K562 (cell line): ENCODE measurements around the gene ERP29. TPM values are rescaled to one million over a fixed set of nuclear protein-coding genes. Genes with fewer than 3 reads are reported as not detected.

Source experiments
- ARHGAP35 ChIP-seq: fragments of 450-650 bp; IDR thresholded peaks from 2 replicates; pipeline ENCODE4 v1.6.1; 2018; ENCODE audit not compliant: partially characterized antibody
- ARID3A ChIP-seq: IDR thresholded peaks from 2 replicates; pipeline ENCODE4 v1.6.1; 2012; ENCODE audit warnings: low read depth, low read length, improper control_type of control experiment, borderline replicate concordance
- ATF3 ChIP-seq, 2 experiments: fragments of 450-650 bp in 1 of 2; sonication (generic) in 1 of 2; formaldehyde crosslinking in 1 of 2; IDR thresholded peaks in 1 of 2; conservative IDR thresholded peaks in 1 of 2; 2 replicates each; pipeline versions ENCODE4 v1.6.1 to v1.8.1; 2016 to 2023; ENCODE audit warnings: mild to moderate bottlenecking in 2 of 2, moderate library complexity in 2 of 2, inconsistent platforms in 1 of 2, missing genetic modification reagents in 1 of 2
- BRCA1 ChIP-seq, 2 experiments: fragments of 450-650 bp in 1 of 2; sonication (generic) in 1 of 2; formaldehyde crosslinking in 1 of 2; IDR thresholded peaks; 2 replicates each; pipeline versions ENCODE4 v1.5.0 to v1.6.1; 2017 to 2020; ENCODE audit warnings: mild to moderate bottlenecking in 1 of 2, missing genetic modification reagents in 1 of 2
- KDM1A ChIP-seq, 2 experiments: fragments of 450-650 bp; IDR thresholded peaks; 2 replicates each; pipeline ENCODE4 v1.6.1; 2016; ENCODE audit warnings: mild to moderate bottlenecking in 2 of 2
- MGA ChIP-seq: fragments of 450-650 bp; IDR thresholded peaks from 2 replicates; pipeline ENCODE4 v1.6.1; 2016; ENCODE audit warnings: mild to moderate bottlenecking, moderate library complexity
- MTA3 ChIP-seq: fragments of 450-650 bp; formaldehyde crosslinking; IDR thresholded peaks from 2 replicates; pipeline ENCODE4 v1.6.1; 2017; ENCODE audit warnings: mild to moderate bottlenecking, borderline replicate concordance
- MYC ChIP-seq, 2 experiments: fragments of 250-450 bp in 1 of 2; sonication (Bioruptor Pico) in 1 of 2; IDR thresholded peaks; 2 replicates each; pipeline versions ENCODE4 v1.5.1 to v1.6.1; 2012 to 2021; ENCODE audit warnings: low read depth in 2 of 2, borderline replicate concordance in 1 of 2, improper control_type of control experiment in 1 of 2, low read length in 1 of 2, mild to moderate bottlenecking in 1 of 2, moderate library complexity in 1 of 2
- ZBTB43 ChIP-seq: sonication (generic); formaldehyde crosslinking; IDR thresholded peaks from 2 replicates; pipeline ENCODE4 v1.8.0; 2023; ENCODE audit warnings: mild to moderate bottlenecking, missing genetic modification reagents
- polyA plus RNA-seq, 8 experiments: library from polyadenylated mRNA; depleted of rRNA in 4 of 8; stranded (reverse) in 5 of 8; unstranded in 3 of 8; fragments of >200 nt; fragmentation: Nextera tagmentation in 2 of 8; fragmentation: Illumina TruSeq in 1 of 8; extraction: Ambion mirVana in 2 of 8; extraction: Trizol in 1 of 8; gene quantifications; 2 replicates each; pipeline versions ENCODE4 v1.2.1 to v1.2.3, GENCODE V29; 2011 to 2014; ENCODE audit warnings: inconsistent platforms in 1 of 8, missing spikeins in 1 of 8
- total RNA-seq, 7 experiments: library from RNA; depleted of rRNA in 6 of 7; stranded (reverse); fragments of >200 nt in 6 of 7; fragmentation: Illumina TruSeq in 2 of 7; extraction: Trizol in 2 of 7; gene quantifications; 2 replicates each; pipeline versions ENCODE4 v1.2.1 to v1.2.3, GENCODE V29; 2011 to 2021; ENCODE audit warnings: low replicate concordance in 1 of 7

Gene ERP29
- total and polyA plus RNA-seq, 9 of the 15 experiments (the other 6 are each of a cell fraction or from before 2014, with no cell fraction given): 42.4 to 146 (median 111) TPM

GRCh38 chr12:111975161-111975931, 37.9 kb upstream of the ERP29 start (continued):
- TF ChIP-seq MGA: peak; percentile 55
- peak; percentile 36; the same call in 1 of the 2 replicates for TF ChIP-seq MYC (IDR thresholded peaks at IDR 0.05; ENCODE audit: low read depth, low read length)
- TF ChIP-seq MYC (CRISPR knock-in tag; IDR thresholded peaks at IDR 0.05; ENCODE audit: borderline replicate concordance, low read depth): no peak
- no peak for TF ChIP-seq BRCA1 (IDR thresholded peaks at IDR 0.05)
- no peak for TF ChIP-seq BRCA1 (CRISPR knock-in tag; IDR thresholded peaks at IDR 0.05)
- TF ChIP-seq MTA3: 0 out of 2 replicates have a peak, but pooled peaks have one; percentile 11
- TF ChIP-seq ARID3A: 0 out of 2 replicates have a peak, but pooled peaks have one; percentile 26
- no peak for TF ChIP-seq ZBTB43 (CRISPR knock-in tag)
- TF ChIP-seq KDM1A (IDR thresholded peaks at IDR 0.05): 0 out of 4 replicates have a peak, but pooled peaks of 1 of the 2 experiments have one; percentile 17
- TF ChIP-seq ARHGAP35: no peak
- peak; percentile 69 for TF ChIP-seq ATF3 (IDR thresholded peaks at IDR 0.05)
- TF ChIP-seq ATF3 (CRISPR knock-in tag; conservative IDR thresholded peaks at IDR 0.05): no peak
